ENCODE measurements around the gene KLHL17.
"Not testable (repeated sequence)": the region's sequence is repeated elsewhere in the genome, so short reads cannot be mapped to it uniquely, and the experiment has no call there.

The KLHL17 gene

DNA sequence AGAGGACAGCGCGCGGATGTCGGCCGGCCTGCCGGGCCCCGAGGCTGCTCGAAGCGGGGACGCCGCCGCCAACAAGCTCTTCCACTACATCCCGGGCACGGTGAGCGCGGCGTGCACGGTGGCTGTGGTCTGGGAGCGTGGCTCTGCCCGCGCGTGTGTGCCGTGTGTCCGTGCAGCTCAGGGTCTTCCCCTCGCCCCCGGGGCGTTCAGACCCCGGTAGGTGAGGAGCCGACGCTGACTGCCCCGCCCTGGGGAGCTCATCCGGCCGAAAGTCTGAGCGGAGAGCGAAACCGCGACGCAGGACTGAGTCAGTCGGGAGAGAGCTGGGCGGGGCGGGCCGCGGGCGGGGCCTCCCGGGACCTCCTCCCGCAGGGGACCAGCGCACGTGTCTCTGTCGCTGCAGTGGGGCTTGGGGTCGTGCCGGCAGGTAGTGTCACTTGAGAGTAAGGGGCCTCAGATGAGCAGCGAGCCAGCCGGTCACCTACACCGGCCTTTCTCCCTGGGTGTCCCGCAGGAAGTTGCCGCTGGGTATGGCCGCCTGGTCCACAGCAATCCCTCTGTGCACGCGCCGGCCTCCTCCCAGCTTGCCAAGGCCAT lies 6.4 kb downstream of the KLHL17 start:
- peak; percentile 60 to 67 (median 66) for DNase-seq (ENCODE audit: low read depth in 2 of 3, low spot score in 2 of 3)

DNA sequence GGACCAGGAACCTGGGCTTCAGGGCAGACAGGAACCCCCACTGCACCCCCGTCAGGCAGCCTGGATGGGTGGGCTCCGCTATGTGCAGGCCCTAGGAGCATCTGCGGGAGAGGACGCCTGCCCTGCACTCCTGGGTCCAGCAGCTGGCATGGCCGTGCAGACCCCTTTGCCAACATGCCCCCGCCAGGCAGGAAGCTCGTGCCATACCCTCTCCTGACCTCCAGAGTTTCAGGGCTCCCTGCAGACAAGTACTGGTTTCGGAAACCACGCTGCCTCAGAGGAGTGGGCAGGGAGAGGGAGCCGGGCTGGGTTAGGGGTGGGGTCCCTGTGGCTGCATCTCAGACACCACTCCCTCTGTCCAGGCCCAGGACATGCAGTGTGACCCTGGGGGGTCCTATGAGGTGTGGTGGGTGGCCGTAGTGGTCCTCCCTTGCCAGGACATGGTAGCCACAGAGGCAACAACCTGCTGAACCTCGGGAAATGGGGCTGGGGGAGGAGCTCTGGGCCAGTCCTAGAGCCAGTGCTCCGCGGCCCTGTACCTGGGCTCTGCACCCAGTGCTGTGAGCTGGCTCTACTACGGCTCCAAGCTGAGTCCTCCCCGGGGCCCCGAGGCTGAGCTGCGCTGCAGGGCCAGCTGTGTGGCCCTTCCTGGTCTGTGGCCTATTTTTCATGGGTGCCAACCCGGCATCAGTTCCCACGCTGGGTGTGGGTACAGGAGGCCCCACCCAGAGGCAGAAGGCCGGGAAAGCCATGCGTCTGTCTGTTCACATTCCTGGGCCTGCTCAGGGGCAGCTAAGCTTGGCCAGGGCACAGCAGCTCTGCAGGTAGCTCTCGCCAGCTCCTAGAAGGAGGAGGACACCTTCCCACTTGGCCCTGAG lies 7.3 kb downstream of the KLHL17 start:
- DNase-seq (ENCODE audit: low read depth in 2 of 3, low spot score in 2 of 3), result no peak

DNA sequence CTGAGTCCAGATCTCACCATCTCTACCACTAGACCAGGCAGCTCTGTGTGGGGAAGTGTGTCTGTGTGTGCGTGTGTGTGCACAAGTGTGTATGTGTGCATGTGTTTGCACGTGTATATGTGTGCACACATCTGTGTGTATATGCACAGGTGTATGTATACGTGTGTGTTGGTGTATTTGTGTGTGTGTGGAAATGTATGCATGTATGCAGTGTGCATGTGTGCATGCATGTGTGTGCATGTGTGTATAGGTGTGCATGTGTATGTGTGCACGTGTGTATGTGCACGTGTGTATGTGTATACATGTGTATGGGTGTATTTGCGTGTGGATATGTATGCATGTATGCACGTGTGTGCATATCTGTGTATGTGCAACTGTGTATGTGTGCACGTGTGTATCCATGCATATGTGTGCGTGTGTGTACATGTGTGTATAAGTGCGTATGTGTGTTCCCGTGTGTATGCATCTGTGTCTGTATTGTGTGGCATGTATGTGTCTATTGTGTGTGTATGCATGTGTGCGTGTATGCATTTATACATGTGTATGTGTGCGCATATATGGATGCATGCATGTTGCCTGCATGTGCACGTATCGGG lies 9.0 kb downstream of the KLHL17 start:
- DNase-seq (ENCODE audit: low read depth in 2 of 3, low spot score in 2 of 3), result no peak

DNA sequence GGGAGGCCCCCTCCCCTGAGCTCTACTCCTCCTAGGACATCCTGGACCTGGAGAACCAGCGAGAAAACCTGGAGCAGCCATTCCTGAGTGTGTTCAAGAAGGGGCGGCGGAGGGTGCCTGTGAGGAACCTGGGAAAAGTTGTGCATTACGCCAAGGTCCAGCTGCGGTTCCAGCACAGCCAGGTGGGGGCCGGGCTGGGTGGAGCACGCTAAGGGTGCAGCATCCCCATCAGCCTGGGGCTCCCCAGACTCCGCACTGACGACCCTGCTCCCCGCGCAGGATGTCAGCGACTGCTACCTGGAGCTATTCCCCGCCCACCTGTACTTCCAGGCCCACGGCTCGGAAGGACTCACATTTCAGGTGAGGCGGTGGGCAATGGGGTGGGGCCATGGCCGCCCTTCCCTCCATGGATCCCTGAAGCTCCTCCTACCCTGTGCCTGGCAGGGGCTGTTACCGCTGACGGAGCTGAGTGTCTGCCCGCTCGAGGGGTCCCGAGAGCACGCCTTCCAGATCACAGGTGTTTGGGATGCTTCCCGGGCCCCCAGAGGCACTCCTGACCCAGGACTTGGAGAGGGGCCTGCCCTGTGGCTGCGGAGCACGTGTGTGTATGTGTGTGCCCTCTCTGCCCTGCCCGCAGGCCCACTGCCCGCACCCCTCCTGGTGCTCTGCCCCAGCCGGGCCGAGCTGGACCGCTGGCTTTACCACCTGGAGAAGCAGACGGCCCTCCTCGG lies 10.0 kb downstream of the KLHL17 start:
- no peak for DNase-seq (ENCODE audit: low read depth in 2 of 3, low spot score in 2 of 3)

DNA sequence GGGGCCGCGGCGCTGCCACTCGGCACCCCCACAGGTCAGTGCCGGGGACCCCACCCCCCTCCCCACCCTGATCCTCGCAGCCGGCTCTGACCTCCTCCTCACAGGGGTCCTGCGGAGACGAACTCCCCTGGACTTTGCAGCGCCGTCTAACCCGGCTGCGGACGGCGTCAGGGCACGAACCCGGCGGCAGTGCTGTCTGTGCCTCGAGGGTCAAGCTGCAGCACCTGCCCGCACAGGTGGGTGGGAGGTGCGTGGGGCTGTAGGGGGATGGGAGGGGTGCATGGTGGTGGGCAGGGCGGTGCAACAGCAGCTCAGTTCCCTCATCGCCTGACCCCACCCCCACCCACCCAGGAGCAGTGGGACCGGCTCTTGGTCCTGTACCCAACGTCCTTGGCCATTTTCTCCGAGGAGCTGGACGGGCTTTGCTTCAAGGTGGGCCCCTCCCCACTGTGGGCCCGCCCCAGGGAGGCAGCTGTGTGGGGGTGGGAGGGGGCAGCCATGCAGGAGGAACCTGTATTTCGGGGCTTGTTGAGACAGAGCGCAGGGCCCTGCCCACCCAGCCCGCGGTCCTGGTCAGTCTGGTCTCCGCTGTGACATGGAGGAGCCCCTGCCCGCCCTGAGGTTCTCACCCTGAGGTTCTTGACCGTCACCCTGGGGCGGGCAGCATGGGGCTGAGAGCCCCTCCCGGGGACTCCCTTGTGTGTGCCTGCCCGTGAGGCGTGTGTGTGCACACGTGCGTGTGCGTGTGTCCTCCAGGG lies 10.8 kb downstream of the KLHL17 start:
- no peak for DNase-seq (ENCODE audit: low read depth in 2 of 3, low spot score in 2 of 3)

DNA sequence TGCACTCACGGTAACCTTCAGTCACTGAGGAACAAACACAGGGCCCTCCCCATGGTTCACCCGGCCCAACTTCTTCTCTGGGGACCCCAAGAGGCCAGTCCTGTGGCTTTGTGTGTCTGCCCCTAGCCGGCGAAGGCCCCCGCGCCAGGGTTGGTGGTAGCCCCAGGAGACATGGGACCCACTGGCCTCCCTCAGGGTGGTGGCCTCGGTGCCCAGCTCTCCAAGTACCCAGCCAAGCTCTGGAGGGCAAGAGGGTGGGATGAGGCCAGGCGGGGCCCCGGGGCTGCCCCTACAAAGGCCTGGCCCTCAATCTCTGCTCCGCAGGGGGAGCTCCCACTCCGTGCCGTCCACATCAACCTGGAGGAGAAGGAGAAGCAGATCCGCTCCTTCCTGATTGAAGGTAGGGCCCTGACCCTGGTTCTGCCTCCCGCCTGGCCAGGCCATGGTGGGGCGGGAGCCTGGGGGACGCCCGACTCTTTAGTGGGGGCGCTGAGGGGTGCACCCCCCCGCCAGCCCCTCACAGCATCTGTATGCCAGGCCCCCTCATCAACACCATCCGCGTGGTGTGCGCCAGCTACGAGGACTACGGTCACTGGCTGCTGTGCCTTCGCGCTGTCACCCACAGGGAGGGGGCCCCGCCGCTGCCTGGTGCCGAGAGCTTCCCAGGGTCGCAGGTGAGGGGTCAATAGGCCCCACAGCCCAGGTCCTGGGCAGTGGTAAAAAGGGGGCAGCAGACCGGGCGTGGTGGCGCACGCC lies 11.5 kb downstream of the KLHL17 start:
- no peak for DNase-seq (ENCODE audit: low read depth in 2 of 3, low spot score in 2 of 3)

DNA sequence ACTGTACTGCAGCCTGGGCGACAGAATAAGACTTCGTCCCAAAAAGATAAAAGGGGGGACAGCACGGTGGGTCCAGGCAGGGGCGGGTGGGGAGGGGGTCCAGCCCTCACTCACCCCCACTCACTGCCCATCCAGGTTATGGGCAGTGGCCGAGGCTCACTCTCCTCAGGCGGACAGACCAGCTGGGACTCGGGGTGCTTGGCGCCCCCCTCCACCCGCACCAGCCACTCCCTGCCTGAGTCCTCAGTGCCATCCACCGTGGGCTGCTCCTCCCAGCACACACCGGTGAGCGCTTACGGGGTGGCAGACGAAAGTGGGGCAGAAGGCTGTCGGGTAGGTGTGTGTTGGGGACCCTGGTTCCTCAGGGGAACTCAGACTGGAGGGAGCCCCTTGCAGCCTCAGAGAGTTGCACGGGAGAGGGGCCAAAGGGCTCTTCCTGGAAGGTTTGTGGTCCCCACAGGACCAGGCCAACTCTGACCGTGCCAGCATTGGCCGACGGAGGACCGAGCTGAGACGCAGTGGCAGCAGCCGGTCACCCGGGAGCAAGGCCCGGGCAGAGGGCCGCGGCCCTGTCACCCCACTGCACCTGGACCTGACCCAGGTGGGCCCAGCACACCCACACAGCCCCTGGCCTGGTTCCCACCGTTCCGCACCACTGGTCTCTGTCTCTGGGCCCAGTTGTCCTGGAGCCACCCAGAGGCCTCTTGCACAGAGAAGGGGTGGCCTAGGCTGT lies 12.5 kb downstream of the KLHL17 start:
- no peak for DNase-seq (ENCODE audit: low read depth in 2 of 3, low spot score in 2 of 3)

DNA sequence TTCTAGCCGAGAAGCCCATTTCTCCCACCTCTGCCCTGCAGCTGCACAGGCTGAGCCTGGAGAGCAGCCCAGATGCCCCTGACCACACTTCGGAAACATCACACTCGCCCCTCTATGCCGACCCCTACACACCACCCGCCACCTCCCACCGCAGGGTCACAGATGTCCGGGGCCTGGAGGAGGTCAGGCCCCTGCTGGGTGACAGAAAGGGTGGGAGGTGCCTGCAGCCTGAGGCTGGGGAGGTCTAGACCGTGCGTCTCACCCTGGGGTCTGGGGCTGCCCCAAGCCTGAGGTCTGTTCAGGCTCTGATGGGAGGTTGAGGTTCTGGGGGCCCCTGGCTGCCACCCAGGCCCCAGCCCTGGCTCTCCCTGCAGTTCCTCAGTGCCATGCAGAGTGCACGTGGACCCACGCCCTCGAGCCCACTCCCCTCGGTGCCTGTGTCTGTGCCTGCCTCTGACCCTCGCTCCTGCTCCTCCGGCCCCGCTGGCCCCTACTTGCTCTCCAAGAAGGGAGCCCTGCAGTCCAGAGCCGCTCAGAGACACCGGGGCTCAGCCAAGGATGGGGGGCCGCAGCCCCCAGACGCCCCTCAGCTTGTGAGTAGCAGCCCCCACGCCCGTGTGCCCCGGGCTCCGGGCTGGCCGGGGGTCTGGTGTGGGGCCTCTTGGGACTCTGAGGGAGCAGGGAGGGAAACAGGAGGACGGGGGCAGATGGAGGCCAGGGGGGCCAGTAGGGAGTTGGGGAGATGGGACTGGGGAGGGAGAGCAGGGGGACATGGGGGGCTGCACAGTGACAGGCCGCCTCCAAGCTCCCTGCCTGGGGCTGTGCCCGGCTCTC lies 13.3 kb downstream of the KLHL17 start:
- no peak for DNase-seq (ENCODE audit: low read depth in 2 of 3, low spot score in 2 of 3)

DNA sequence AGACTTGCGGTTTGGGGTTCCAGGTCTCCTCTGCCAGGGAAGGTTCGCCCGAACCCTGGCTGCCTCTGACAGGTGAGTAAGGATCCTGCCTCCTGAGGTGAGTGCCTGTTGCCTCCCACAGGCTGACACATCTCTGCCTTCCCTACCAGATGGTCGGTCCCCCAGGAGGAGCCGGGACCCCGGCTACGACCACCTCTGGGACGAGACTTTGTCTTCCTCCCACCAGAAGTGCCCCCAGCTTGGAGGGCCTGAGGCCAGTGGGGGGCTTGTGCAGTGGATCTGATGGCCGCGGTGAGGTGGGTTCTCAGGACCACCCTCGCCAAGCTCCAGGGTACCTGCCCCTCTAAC lies 13.9 kb downstream of the KLHL17 start:
- no peak for DNase-seq (ENCODE audit: low read depth in 2 of 3, low spot score in 2 of 3)

DNA sequence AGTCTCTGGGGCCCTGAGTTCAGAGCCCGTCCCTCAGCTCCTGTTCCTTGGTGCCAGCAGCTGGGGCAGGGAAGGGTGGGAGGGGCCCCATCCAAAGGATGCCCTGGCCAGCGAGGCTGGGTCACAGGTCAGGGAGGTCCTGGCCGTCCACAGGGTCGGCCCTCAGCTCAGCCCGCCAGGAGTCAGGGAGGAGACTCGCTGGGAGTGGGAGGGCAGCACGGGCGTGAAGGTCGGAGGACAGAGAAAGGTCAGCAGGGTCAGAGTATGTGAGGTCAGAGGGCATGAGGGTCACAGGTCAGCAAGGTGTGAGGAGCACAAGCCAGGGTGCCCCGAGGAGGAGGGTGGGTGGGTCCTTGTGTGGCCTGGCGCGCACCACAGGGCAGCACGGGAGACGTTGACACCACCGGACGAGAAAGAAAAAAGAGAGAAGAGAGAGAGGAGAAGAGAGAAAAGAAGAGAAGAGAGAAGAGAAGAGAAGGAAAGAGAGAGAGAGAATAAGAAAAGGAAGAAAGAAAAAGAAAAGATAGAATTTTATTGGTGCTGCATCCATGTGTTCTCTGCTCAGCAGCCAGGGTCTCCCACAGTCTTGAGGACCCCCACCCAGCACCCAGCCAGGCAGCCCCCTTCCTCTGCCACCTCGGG lies 14.4 kb downstream of the KLHL17 start:
- no peak for DNase-seq (ENCODE audit: low read depth in 2 of 3, low spot score in 2 of 3)

DNA sequence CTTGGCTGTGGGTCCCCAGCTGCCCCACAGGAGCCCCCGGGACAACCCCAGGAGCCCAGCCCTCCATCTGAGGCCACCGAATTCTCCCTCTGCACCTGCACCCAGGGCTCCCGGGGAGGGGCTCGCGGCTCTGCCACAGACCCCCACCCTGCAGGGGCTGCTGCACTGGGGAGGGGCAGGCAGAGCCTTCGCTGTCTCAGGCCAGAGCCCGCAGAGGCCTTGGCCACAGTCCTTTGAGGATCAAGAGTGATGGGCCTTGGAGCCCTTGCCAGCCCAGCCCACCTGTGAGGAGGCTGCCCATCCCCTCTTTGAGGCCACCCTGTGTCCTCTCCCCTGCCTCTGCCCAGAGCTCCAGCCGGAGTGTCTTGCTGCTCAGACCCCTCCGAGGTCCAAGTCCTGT lies 15.0 kb downstream of the KLHL17 start:
- no peak for DNase-seq (ENCODE audit: low read depth in 2 of 3, low spot score in 2 of 3)

DNA sequence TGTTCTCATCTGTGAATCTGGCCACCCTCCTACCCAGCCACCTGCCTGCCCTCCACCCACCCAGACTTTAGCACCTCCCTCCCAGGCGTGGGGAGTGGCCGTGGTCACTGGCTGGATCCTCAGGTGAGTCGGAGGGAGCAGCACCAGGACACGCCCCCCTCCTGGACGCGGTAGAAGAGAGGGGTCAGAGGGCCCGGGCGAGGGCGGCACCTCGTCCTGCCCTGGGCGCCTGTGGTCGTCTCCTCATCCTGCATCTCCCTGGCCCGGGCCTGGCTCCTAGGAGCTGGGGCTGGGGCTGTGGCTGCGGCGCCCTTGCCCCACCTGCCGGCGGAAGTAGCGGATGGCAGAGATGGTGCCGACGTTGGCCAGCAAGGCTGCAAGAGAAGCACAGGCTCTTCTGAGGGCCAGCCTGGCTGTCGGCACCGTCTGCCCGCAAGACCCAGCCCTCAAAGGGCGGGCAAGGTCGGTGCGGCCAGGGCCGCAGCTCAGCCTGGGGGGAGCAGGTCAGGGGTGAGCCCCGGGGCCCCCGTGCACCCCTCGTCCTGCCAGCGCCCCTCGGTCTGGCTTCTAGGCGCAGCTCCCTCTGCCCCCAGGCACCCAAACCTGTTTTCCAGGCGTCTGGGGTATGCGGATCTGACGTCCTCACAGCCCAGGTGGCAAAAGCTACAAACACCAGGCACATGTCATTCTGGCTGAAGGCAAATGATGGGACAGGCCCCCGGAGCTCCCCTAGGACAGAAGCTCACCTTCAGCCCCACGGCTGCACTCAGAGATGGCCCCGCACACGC lies 15.7 kb downstream of the KLHL17 start:
- DNase-seq (ENCODE audit: low read depth in 2 of 3, low spot score in 2 of 3), result peak in 1 of 3 experiments; percentile 33

DNA sequence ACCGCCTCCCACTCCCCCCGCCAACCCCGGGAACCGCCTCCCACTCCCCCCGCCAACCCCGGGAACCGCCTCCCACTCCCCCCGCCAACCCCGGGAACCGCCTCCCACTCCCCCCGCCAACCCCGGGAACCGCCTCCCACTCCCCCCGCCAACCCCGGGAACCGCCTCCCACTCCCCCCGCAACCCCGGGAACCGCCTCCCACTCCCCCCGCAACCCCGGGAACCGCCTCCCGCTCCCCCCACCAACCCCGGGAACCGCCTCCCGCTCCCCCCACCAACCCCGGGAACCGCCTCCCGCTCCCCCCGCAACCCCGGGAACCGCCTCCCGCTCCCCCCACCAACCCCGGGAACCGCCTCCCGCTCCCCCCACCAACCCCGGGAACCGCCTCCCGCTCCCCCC lies 16.4 kb downstream of the KLHL17 start:
- DNase-seq (ENCODE audit: low read depth in 2 of 3, low spot score in 2 of 3), result not testable (repeated sequence)

DNA sequence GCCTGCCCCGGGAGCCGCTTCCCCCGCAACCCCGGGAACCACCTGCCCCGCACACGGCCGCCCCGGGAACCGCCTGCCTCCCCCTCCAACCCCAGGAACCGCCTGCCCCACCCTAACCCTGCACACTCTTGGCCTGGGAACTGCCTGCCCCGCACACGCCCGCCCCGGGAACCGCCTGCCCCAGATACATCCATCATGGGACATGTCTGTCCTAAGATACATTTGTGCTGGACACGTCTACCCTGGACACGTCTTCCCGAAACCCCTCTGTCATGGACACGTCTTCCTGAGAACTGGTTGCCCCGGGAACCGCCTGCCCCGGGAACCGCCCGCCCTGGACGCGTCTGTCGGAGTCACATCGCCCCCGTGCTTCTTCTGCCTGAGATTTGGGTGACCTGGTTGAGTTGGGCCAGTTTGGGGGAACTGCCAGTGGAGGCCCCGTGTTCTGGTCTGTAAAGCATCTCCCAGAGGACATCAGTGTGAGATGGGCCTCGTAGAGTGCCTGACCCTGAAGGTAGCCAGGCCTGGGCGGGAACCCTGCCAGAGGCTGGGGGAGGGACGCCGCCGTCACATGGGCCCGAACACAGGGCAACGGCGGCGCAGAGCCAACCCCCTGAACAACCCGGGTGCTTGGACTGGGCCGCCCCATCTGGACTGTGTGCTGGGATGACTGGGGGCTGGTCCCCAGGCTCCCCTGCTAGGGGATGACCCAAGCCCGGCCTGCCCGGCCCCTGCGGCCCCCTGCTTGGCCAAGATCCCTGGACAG lies 17.9 kb downstream of the KLHL17 start:
- DNase-seq (ENCODE audit: low read depth in 2 of 3, low spot score in 2 of 3), result no peak

DNA sequence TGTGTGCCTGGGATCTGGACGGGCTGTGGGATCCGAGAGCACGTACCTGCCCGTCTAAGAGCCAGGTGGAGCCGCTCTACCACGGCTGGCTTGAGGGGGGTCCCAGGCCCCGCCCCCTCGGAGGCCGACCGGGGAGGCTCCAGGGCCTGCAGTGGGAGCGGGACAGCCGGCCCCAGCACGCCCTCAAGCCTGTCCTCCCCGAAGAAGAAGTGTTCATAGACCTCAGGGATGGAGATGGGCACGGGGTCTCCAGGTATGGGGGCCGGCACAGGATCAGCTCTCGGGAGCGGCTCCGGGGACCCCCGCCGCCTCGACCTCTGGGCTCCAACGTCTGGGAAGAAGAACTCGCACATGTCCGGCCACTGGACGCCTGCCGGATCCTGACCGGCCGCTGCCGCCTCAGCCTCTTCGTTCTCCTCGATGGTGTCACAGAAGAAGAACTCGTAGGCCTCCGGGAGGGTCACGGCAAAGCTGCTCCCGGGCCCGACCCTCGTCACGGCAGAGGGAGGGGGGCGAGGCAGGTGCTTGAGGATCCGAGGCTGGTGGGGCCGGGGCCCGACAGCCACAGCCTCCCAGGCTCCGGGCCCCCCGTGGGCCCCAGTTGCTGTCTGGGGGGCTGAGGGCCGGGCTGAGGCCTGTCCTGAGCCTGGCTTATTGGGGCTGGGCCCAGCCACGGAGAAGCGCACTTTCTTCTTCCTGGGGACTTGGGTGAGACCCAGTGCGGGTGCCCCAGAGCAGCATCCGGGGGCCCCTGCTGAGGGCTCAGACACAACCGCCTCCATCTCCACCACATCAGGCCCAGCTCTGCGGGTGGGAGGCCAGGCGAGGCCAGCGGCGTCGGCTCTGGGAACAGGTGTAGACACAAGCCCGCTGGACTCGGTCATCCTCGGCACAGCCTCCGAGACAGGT lies 18.7 kb downstream of the KLHL17 start:
- no peak for DNase-seq (ENCODE audit: low read depth in 2 of 3, low spot score in 2 of 3)

DNA sequence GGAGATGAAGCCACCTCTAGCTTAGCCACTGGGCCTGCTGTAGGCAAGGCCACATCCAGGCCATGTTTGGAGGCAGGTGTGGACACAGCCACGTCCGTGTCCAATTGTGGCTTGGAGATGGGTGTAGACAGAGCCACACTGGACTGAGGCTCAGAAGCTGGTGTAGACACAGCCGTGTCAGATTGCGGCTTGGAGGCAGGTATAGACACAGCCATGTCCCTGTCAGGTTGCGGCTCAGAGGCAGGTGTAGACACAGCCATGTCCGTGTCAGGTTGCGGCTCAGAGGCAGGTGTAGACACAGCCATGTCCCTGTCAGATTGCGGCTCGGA lies 19.3 kb downstream of the KLHL17 start:
- DNase-seq (ENCODE audit: low read depth in 2 of 3, low spot score in 2 of 3), result no peak

All from activated CD8-positive, alpha-beta memory T cell treated with anti-CD3 and anti-CD28 coated beads for 48 hours (primary cell).